HepG2 (cell line): ENCODE data around the gene CD244. TPM values are rescaled to one million over a fixed set of nuclear protein-coding genes. Genes with fewer than 3 reads are reported as not detected.

Source experiments
- ATAC-seq: fragments of 200-7000 bp; cut with Tn5 transposase; 3 replicates; pipeline ENCODE4 v1.9.1; 2020; ENCODE audit warnings: mild to moderate bottlenecking, moderate library complexity
- BruUV-seq: library from RNA; stranded (reverse); fragments of 400-500 nt; replicated peaks from 2 replicates; lab custom pipeline; 2021; lab: Mats Ljungman, UMichigan
- CTCF ChIA-PET: fragments of 300-600 bp; formaldehyde crosslinking; extraction: SDS; loops from one replicate; lab custom pipeline; 2021; ENCODE audit warnings: low total read pairs, inconsistent platforms, low intra/inter-chr PET ratio; lab: Yijun Ruan, JAX
- POLR2A ChIA-PET: fragments of 350-600 bp; sonication (Branson Sonifier 250); formaldehyde crosslinking; loops from one replicate; lab custom pipeline; 2020; ENCODE audit warnings: antibody characterized with exemption, inconsistent platforms; lab: Yijun Ruan, JAX
- DNase-seq: peaks from one replicate; pipeline ENCODE4 v3.0.0-alpha.2; 2015; ENCODE audit warnings: low spot score
- FAIRE-seq: peaks from 3 replicates; lab custom pipeline; 2011; peaks lifted over from hg19 to GRCh38; lab: Jason Lieb, UNC
- H2AFZ ChIP-seq: one replicate; pipeline ENCODE4 v1.6.1; 2011; ENCODE audit warnings: low read length, inconsistent platforms
- H3K27ac ChIP-seq: fragments of 300-600 bp; 3 replicates; pipeline ENCODE4 v1.8.0; 2011; ENCODE audit warnings: mixed run types, mild to moderate bottlenecking, mixed read lengths, low read length, inconsistent platforms; ENCODE audit not compliant: insufficient read depth; ENCODE audit errors: extremely low read length
- H3K27me3 ChIP-seq, 2 experiments: fragments of 200-600 bp in 1 of 2; 2 replicates in 1 of 2; 3 replicates in 1 of 2; pipeline versions ENCODE4 v1.6.0 to v1.8.0; 2011; ENCODE audit warnings: low read length in 2 of 2, mild to moderate bottlenecking in 2 of 2, moderate library complexity in 2 of 2, inconsistent platforms in 1 of 2; ENCODE audit not compliant: insufficient read depth in 2 of 2, control insufficient read depth in 1 of 2
- H3K36me3 ChIP-seq, 2 experiments: fragments of 200-600 bp in 1 of 2; replicated peaks in 1 of 2; 2 replicates in 1 of 2; 3 replicates in 1 of 2; pipeline versions ENCODE4 v1.5.1 to v1.8.0; 2011; ENCODE audit warnings: low read length in 2 of 2, inconsistent platforms in 1 of 2; ENCODE audit not compliant: insufficient read depth in 2 of 2, control insufficient read depth in 1 of 2
- H3K4me1 ChIP-seq: 2 replicates; pipeline ENCODE4 v1.5.1; 2012; ENCODE audit warnings: low read length, inconsistent platforms; ENCODE audit not compliant: insufficient read depth
- H3K4me2 ChIP-seq: 2 replicates; pipeline ENCODE4 v1.6.0; 2011; ENCODE audit warnings: low read depth, low read length, inconsistent platforms
- H3K4me3 ChIP-seq, 3 experiments: fragments of 200-600 bp in 1 of 3; sonication (generic), shearing (Covaris generic) in 1 of 3; replicated peaks in 1 of 3; 2 replicates each; pipeline ENCODE4 v1.5.1; 2011 to 2016; ENCODE audit warnings: low read length in 3 of 3, inconsistent platforms in 2 of 3, low read depth in 2 of 3, mild to moderate bottlenecking in 2 of 3, control low read depth in 1 of 3, mixed read lengths in 1 of 3; ENCODE audit not compliant: insufficient read depth in 1 of 3
- H3K79me2 ChIP-seq: one replicate; pipeline ENCODE4 v1.6.1; 2011; ENCODE audit warnings: low read length, inconsistent platforms; ENCODE audit not compliant: insufficient read depth
- H3K9ac ChIP-seq: 2 replicates; pipeline ENCODE4 v1.6.0; 2011; ENCODE audit warnings: mild to moderate bottlenecking, low read depth, low read length, inconsistent platforms; ENCODE audit not compliant: insufficient read depth
- H3K9me3 ChIP-seq: 2 replicates; pipeline ENCODE4 v1.5.1; 2012; ENCODE audit warnings: mild to moderate bottlenecking, low read length
- H4K20me1 ChIP-seq: 2 replicates; pipeline ENCODE4 v1.6.0; 2011; ENCODE audit warnings: inconsistent platforms, mild to moderate bottlenecking, low read length, moderate library complexity; ENCODE audit not compliant: insufficient read depth
- DMAP1 ChIP-seq: IDR thresholded peaks from 2 replicates; pipeline ENCODE4 v1.6.1; 2016
- ELF4 ChIP-seq: sonication (generic); formaldehyde crosslinking; IDR thresholded peaks from 2 replicates; pipeline ENCODE4 v1.5.0; 2020; ENCODE audit warnings: missing genetic modification reagents, mild to moderate bottlenecking, moderate library complexity, borderline replicate concordance
- GATAD2A ChIP-seq: IDR thresholded peaks from 2 replicates; pipeline ENCODE4 v1.6.1; 2016
- NCOA2 ChIP-seq: sonication (generic); formaldehyde crosslinking; IDR thresholded peaks from 2 replicates; pipeline ENCODE4 v1.8.0; 2022; ENCODE audit warnings: inconsistent platforms
- STAG1 ChIP-seq: sonication (generic); formaldehyde crosslinking; IDR thresholded peaks from 2 replicates; pipeline ENCODE4 v1.4.0; 2020; ENCODE audit warnings: missing genetic modification reagents
- ZNF160 ChIP-seq: sonication (generic); formaldehyde crosslinking; IDR thresholded peaks from 2 replicates; pipeline ENCODE4 v1.8.0; 2022; ENCODE audit warnings: mild to moderate bottlenecking, inconsistent platforms, missing genetic modification reagents
- ZNF232 ChIP-seq: sonication (generic); formaldehyde crosslinking; IDR thresholded peaks from 2 replicates; pipeline ENCODE4 v1.4.0; 2020; ENCODE audit warnings: missing genetic modification reagents, borderline replicate concordance
- ZNF280B ChIP-seq: sonication (generic); formaldehyde crosslinking; IDR thresholded peaks from 2 replicates; pipeline ENCODE4 v1.5.0; 2020; ENCODE audit warnings: missing genetic modification reagents, mild to moderate bottlenecking, borderline replicate concordance
- ZNF44 ChIP-seq: sonication (generic); formaldehyde crosslinking; IDR thresholded peaks from 2 replicates; pipeline ENCODE4 v1.5.1; 2020; ENCODE audit warnings: mild to moderate bottlenecking, missing genetic modification reagents
- ZNF503 ChIP-seq: sonication (generic); formaldehyde crosslinking; IDR thresholded peaks from 2 replicates; pipeline ENCODE4 v1.4.0; 2020; ENCODE audit warnings: missing genetic modification reagents
- ZSCAN31 ChIP-seq: sonication (generic); formaldehyde crosslinking; IDR thresholded peaks from 2 replicates; pipeline ENCODE4 v1.5.0; 2020; ENCODE audit warnings: low read depth, mild to moderate bottlenecking, missing genetic modification reagents
- WGBS: methylation state at CpG from one replicate; pipeline ENCODE4 v1.1.6; 2017; ENCODE audit warnings: low lambda C conversion rate; 5-methylcytosine and 5-hydroxymethylcytosine counted together
- in situ Hi-C: cut with HindIII; loops from 2 replicates; pipeline ENCODE4 v1.10.0; 2017; ENCODE audit warnings: low pct_unique_long_range_greater_than_20kb; ENCODE audit not compliant: extremely low pct_ligation_motif_present
- intact Hi-C: fragments of 100-400 bp; cut with micrococcal nuclease; formaldehyde crosslinking; loops from one replicate; pipeline ENCODE4 v1.10.0; 2022; ENCODE audit not compliant: unreplicated experiment
- polyA plus RNA-seq, 8 experiments: library from polyadenylated mRNA; depleted of rRNA in 3 of 8; stranded (reverse) in 7 of 8; unstranded in 1 of 8; fragments of >200 nt; fragmentation: Illumina TruSeq in 4 of 8; extraction: Trizol in 4 of 8; gene quantifications; 2 replicates each; pipeline versions ENCODE4 v1.2.1 to v1.2.3, GENCODE V29; 2011 to 2016; ENCODE audit warnings: low read depth in 4 of 8, missing spikeins in 1 of 8, mixed read lengths in 1 of 8; ENCODE audit not compliant: insufficient read depth in 1 of 8
- total RNA-seq, 5 experiments: library from RNA; depleted of rRNA; stranded (reverse); fragments of >200 nt; fragmentation: Illumina TruSeq; extraction: Trizol; gene quantifications; 2 replicates each; pipeline ENCODE4 v1.2.3, GENCODE V29; 2016; ENCODE audit warnings: low read depth in 1 of 5

CD244 gene
- total and polyA plus RNA-seq, 2 of the 13 experiments (the other 11 are each of a cell fraction or from before 2014, with no cell fraction given), result 0.09 TPM; not detected in 1

GRCh38 chr1:160814856-160815255 lies 47.8 kb downstream of the CD244 start (continued):
- TF ChIP-seq ELF4 (CRISPR knock-in tag), result no peak

- CTCF ChIA-PET, result no interaction called here
- WGBS, result 0% methylated on average over 1 of the region's 6 CpGs
Observed at GRCh38 chr1:160814316-160814715, 48.4 kb downstream of the CD244 start.

More at GRCh38 chr1:160814316-160814715, 48.4 kb downstream of the CD244 start:
- in situ Hi-C loops (no loop called here), intact Hi-C loops (no loop called here)
- DNase-seq (no peak), ATAC-seq (no peak), FAIRE-seq (no peak)
- H3K27ac ChIP-seq, result no peak overlapping the region
- POLR2A ChIA-PET, result no interaction called here
- no peaks in the 10 kb centered on the region for H3K4me1 ChIP-seq
- no peak overlapping the region for H3K4me3 ChIP-seq
- no peak overlapping the region for H3K9ac ChIP-seq
- H2AFZ ChIP-seq, result no peak overlapping the region
- no TSS peak for BruUV-seq
- TF ChIP-seq ZNF160 (CRISPR knock-in tag) (no peak), NCOA2 (no peak), ZNF232 (CRISPR knock-in tag) (no peak), GATAD2A (CRISPR knock-in tag) (no peak), ZSCAN31 (CRISPR knock-in tag) (no peak), STAG1 (CRISPR knock-in tag) (no peak), ZNF280B (no peak), ZNF44 (no peak), DMAP1 (CRISPR knock-in tag) (no peak), ZNF503 (CRISPR knock-in tag) (no peak)
- H3K79me2 ChIP-seq, result no peaks in the 10 kb centered on the region
- no peaks in the 10 kb centered on the region for H3K9me3 ChIP-seq
- H4K20me1 ChIP-seq, result no peaks in the 10 kb centered on the region
- peaks cover 2 to 3% of the 10 kb centered on the region in 2 experiments; a peak in 3 of 5 replicates for H3K27me3 ChIP-seq
- H3K36me3 ChIP-seq, result no peaks in the 10 kb centered on the region
- no peak overlapping the region for H3K4me2 ChIP-seq
